ENCODE results near the gene KCNQ5.

Gene KCNQ5

GRCh38 chr6:72640615-72640930, 18.7 kb downstream of the KCNQ5 start:
- no peak for DNase-seq

GRCh38 chr6:72642435-72642834, 20.6 kb downstream of the KCNQ5 start:
- DNase-seq = no peak

GRCh38 chr6:72643214-72643613, 21.4 kb downstream of the KCNQ5 start:
- no peak for DNase-seq

GRCh38 chr6:72646604-72647485, 25.0 kb downstream of the KCNQ5 start:
- DNase-seq = no peak

- DNase-seq = no peak
These were observed 25.6 kb downstream of the KCNQ5 start for GRCh38 chr6:72647489-72647888.

- DNase-seq = peak; percentile 19
These were observed 27.4 kb downstream of the KCNQ5 start for GRCh38 chr6:72649032-72649984.

GRCh38 chr6:72650081-72650745, 28.3 kb downstream of the KCNQ5 start:
- no peak for DNase-seq

GRCh38 chr6:72651174-72651573, 29.3 kb downstream of the KCNQ5 start:
- no peak for DNase-seq

GRCh38 chr6:72651967-72652956, 30.4 kb downstream of the KCNQ5 start:
- DNase-seq = no peak

GRCh38 chr6:72653026-72653425, 31.2 kb downstream of the KCNQ5 start:
- peak; percentile 6 for DNase-seq

- peak; percentile 63 for DNase-seq
These were observed 32.3 kb downstream of the KCNQ5 start for GRCh38 chr6:72654071-72654621.

GRCh38 chr6:72657407-72658197, 35.7 kb downstream of the KCNQ5 start:
- no peak for DNase-seq

- DNase-seq = no peak
These were observed 37.9 kb downstream of the KCNQ5 start for GRCh38 chr6:72659754-72660153.

- no peak for DNase-seq
These were observed 39.5 kb downstream of the KCNQ5 start for GRCh38 chr6:72661411-72661810.

- no peak for DNase-seq
These were observed 43.7 kb downstream of the KCNQ5 start for GRCh38 chr6:72665599-72665998.

GRCh38 chr6:72669324-72669723, 47.5 kb downstream of the KCNQ5 start:
- no peak for DNase-seq

- DNase-seq = no peak
These were observed 51.0 kb downstream of the KCNQ5 start for GRCh38 chr6:72672906-72673305.

- DNase-seq = no peak
These were observed 53.0 kb downstream of the KCNQ5 start for GRCh38 chr6:72674842-72675241.

- no peak for DNase-seq
These were observed 53.5 kb downstream of the KCNQ5 start for GRCh38 chr6:72675396-72675795.

GRCh38 chr6:72676995-72677394, 55.1 kb downstream of the KCNQ5 start:
- no peak for DNase-seq

GRCh38 chr6:72677740-72678139, 55.9 kb downstream of the KCNQ5 start:
- DNase-seq = no peak
